Breast epithelium (tissue), 4 donors: Measurements from ENCODE around the gene BICC1. TPM values are rescaled to one million over a fixed set of nuclear protein-coding genes. Genes with fewer than 3 reads are reported as not detected.
"Not testable (repeated sequence)": the region's sequence is repeated elsewhere in the genome, so short reads cannot be mapped to it uniquely, and the experiment has no call there.

Experiments
- DNase-seq, 2 donors: peaks; one replicate each; pipeline ENCODE4 v3.0.0-alpha.2; 2019; ENCODE audit warnings: low spot score in 2 of 2
- H3K27ac ChIP-seq, 2 donors: fragments of 200-600 bp; sonication (generic) in 1 of 2; one replicate each; pipeline ENCODE4 v1.5.1; 2016 to 2019; ENCODE audit warnings: mild to moderate bottlenecking in 1 of 2
- H3K27me3 ChIP-seq, 2 donors: fragments of 200-600 bp; sonication (generic) in 1 of 2; one replicate each; pipeline versions ENCODE4 v1.5.1 to v1.6.0; 2017 to 2019; ENCODE audit warnings: control low read depth in 1 of 2, mild to moderate bottlenecking in 1 of 2
- H3K36me3 ChIP-seq: fragments of 200-600 bp; one replicate; pipeline ENCODE4 v1.5.1; 2019
- H3K4me1 ChIP-seq, 2 donors: fragments of 200-600 bp; sonication (generic); one replicate each; pipeline ENCODE4 v1.5.1; 2016 to 2019; ENCODE audit warnings: control low read depth in 1 of 2
- H3K4me3 ChIP-seq, 3 donors: fragments of 200-600 bp; sonication (generic); 1 replicate in 2 of 3; 2 replicates in 1 of 3; pipeline ENCODE4 v1.5.1; 2016 to 2019; ENCODE audit warnings: mild to moderate bottlenecking in 3 of 3, moderate library complexity in 2 of 3
- H3K9me3 ChIP-seq, 2 donors: fragments of 200-600 bp; sonication (generic) in 1 of 2; one replicate each; pipeline ENCODE4 v1.5.1; 2016 to 2019; ENCODE audit warnings: control low read depth in 1 of 2
- POLR2A ChIP-seq: fragments of 450-650 bp; IDR thresholded peaks from one replicate; pipeline ENCODE4 v1.6.1; 2016; ENCODE audit warnings: antibody characterized with exemption, mild to moderate bottlenecking, moderate library complexity
- POLR2AphosphoS5 ChIP-seq, 3 donors: sonication (generic); formaldehyde crosslinking; IDR thresholded peaks; one replicate each; pipeline ENCODE4 v1.6.1; 2017; ENCODE audit warnings: antibody characterized with exemption in 3 of 3
- intact Hi-C: fragments of 100-400 bp; cut with DNase I; formaldehyde crosslinking; loops from one replicate; pipeline ENCODE4 v1.15.1; 2023; ENCODE audit warnings: low total_unique reads
- total RNA-seq, 3 donors: library from RNA; depleted of rRNA; stranded (reverse); fragments of >200 nt; gene quantifications; one replicate each; pipeline ENCODE4 v1.1.0, GENCODE V29; 2016
- TF ChIP-seq, protein P1 (sequence below), 3 donors: fragments of 450-650 bp; IDR thresholded peaks; one replicate each; pipeline ENCODE4 v1.5.1; 2016 to 2017; ENCODE audit warnings: antibody characterized with exemption in 3 of 3, mild to moderate bottlenecking in 3 of 3, moderate library complexity in 3 of 3

BICC1 gene
- total RNA-seq, 3 donors from 2014 or later: 24.3 to 35.5 (median 26.2) TPM

DNA sequence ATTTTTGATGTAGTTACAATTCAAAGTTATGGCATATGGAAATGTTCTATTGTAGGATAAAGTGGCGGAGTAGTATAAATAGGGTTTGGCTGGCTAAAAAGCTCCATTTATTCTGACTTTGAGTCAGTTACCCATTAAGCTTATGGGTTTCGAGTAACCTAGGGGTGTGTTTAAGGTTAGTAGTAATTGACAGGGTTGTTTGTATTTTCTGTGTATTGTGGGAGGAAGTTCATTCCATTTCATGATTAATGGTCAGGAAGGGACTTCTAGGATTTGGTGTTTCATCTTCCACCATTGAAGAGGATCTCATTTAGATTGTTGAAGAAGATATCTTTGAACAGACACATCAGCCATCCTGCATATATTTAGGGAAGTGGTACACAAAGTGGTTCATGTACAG is 75.0 kb downstream of the BICC1 start:
- intact Hi-C loops: no loop called here
- TF ChIP-seq POLR2AphosphoS5 (IDR thresholded peaks at IDR 0.05) (no peak), POLR2A (no peak)
- TF ChIP-seq, protein P1, sequence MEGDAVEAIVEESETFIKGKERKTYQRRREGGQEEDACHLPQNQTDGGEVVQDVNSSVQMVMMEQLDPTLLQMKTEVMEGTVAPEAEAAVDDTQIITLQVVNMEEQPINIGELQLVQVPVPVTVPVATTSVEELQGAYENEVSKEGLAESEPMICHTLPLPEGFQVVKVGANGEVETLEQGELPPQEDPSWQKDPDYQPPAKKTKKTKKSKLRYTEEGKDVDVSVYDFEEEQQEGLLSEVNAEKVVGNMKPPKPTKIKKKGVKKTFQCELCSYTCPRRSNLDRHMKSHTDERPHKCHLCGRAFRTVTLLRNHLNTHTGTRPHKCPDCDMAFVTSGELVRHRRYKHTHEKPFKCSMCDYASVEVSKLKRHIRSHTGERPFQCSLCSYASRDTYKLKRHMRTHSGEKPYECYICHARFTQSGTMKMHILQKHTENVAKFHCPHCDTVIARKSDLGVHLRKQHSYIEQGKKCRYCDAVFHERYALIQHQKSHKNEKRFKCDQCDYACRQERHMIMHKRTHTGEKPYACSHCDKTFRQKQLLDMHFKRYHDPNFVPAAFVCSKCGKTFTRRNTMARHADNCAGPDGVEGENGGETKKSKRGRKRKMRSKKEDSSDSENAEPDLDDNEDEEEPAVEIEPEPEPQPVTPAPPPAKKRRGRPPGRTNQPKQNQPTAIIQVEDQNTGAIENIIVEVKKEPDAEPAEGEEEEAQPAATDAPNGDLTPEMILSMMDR (IDR thresholded peaks at IDR 0.05): no peak
- H3K27ac ChIP-seq: no peak overlapping the region

DNA sequence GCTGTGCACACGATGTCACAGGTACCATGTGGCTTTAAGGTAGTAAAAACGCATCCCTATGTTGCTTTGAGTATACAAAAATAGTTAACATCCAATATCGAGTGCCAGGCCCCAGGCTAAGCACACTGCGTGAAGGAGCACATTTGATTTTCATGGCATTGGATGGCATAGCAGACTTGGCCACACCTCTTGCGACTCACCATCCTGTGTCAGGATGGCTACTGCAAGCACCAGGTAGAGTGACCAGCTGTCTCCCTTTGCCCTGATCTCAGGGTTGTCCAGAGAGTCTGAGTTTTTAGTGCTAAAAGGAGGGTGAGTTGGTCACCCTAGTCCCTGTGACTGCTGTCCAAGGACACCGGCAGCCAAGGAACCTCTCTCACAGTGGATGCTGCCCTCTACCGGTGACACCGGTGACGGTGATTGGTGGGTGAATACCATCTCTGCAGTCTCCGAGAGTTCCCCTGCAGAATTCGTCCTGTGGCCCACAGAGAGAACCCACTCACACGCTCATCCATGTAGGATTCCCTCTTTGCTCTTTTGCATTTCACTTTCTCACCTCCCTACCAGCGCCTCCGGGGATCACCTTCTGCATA is 76.1 kb downstream of the BICC1 start:
- intact Hi-C loops: no loop called here
- no peaks in the 10 kb centered on the region for H3K36me3 ChIP-seq
- H3K27me3 ChIP-seq: no peaks in the 10 kb centered on the region
- H3K4me1 ChIP-seq: peaks cover 0 to 6% of the 10 kb centered on the region in 2 donors
- H3K4me3 ChIP-seq: no peak overlapping the region
- TF ChIP-seq, protein P1 (IDR thresholded peaks at IDR 0.05): no peak
- TF ChIP-seq POLR2A (no peak), POLR2AphosphoS5 (IDR thresholded peaks at IDR 0.05) (no peak)
- H3K9me3 ChIP-seq: no peaks in the 10 kb centered on the region
- H3K27ac ChIP-seq: no peak overlapping the region
- no peak for DNase-seq

More for the DNA sequence above, 75.0 kb downstream of the BICC1 start:
- Histone ChIP-seq H3K27me3 (no peaks in the 10 kb centered on the region), H3K36me3 (no peaks in the 10 kb centered on the region), H3K9me3 (peaks cover 0 to 2% of the 10 kb centered on the region in 2 donors), H3K4me1 (peaks cover 0 to 6% of the 10 kb centered on the region in 2 donors), H3K4me3 (no peak overlapping the region)
- no peak for DNase-seq

DNA sequence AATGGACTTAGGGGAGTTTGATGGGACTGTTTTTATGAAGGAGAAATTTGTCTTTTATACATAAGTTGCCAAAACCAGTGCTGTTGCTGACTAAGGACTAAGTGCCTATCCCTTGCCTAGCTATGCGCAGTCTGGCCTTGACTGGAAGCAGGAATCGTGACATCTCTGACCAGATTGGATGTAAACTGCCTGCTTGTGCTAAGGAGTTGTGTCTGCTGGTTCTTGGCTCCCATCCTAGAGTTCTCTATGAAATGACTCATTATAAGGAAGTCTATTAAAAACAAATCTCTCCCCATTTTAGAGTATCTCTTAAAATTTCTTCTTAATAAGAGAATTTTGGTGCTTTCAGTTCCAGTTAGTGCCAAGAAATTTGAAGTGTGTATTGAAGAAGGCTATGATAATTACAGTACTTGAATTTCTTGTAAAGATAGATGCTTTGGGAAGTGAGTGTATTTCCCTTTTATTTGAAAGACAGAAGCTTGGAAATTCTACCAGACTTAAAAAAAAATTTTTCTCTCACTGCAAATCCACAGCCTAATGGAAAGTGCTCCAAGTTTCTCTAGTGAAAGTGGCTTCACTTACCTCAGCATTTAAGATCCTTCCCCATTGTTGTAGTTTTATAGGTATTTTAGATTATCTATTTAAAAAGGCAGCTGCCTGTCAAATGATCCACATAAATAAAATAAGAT is 77.6 kb downstream of the BICC1 start:
- TF ChIP-seq POLR2AphosphoS5 (IDR thresholded peaks at IDR 0.05) (no peak), POLR2A (no peak)
- TF ChIP-seq, protein P1 (IDR thresholded peaks at IDR 0.05): no peak
- no peaks in the 10 kb centered on the region for H3K27me3 ChIP-seq
- H3K36me3 ChIP-seq: no peaks in the 10 kb centered on the region
- H3K9me3 ChIP-seq: no peaks in the 10 kb centered on the region
- DNase-seq: no peak
- intact Hi-C loops: no loop called here
- H3K4me3 ChIP-seq: no peak overlapping the region
- peak overlapping the region in 1 of 2 donors; percentile 11 for H3K27ac ChIP-seq
- H3K4me1 ChIP-seq: peaks cover 0 to 6% of the 10 kb centered on the region in 2 donors

DNA sequence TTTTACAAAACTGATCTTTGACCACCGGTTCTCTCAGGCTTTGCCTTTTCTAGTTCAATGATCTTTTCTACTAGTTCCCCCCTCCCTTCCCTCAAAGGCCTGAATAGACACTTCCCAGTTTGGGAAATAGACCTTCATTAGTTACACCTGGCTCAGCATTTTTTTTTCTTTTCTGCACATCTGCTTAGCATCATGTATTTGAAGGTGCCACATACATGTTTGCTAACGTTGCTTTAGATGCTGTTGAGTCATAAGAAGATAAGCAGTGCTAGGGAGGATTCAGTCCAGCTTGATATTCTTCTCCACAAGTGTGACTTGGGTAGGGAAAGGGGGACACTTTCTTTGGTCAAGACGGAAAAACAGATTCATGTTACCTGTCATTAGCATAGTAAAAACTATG is 78.3 kb downstream of the BICC1 start:
- Histone ChIP-seq H3K36me3 (no peaks in the 10 kb centered on the region), H3K27ac (no peak overlapping the region), H3K9me3 (no peaks in the 10 kb centered on the region), H3K27me3 (no peaks in the 10 kb centered on the region), H3K4me3 (no peak overlapping the region), H3K4me1 (peaks cover 0 to 6% of the 10 kb centered on the region in 2 donors)
- TF ChIP-seq, protein P1 (IDR thresholded peaks at IDR 0.05): no peak
- TF ChIP-seq POLR2AphosphoS5 (IDR thresholded peaks at IDR 0.05) (no peak), POLR2A (no peak)
- DNase-seq: no peak
- intact Hi-C loops: no loop called here

DNA sequence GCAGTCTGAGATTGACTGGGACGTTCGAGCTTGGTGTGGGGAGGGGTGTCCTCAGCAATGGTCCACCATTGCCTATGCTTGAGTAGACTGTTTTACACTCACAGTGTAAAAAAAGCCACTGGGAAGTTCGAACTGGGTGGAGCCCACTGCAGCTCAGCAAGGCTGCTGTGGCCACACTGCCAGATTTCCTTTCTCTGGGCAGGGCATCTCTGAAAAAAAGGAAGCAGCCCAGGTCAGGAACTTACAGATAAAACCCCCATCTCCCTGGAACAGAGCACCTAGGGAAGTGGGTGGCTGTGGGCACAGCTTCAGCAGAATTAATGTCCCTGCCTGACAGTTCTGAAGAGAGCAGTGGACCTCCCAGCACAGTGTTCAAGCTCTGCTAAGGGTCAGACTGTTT is 80.3 kb downstream of the BICC1 start:
- H3K4me3 ChIP-seq: no peak overlapping the region
- H3K9me3 ChIP-seq: peaks cover 5 to 9% of the 10 kb centered on the region in 2 donors
- no peaks in the 10 kb centered on the region for H3K27me3 ChIP-seq
- H3K36me3 ChIP-seq: no peaks in the 10 kb centered on the region
- no peak for DNase-seq
- TF ChIP-seq, protein P1 (IDR thresholded peaks at IDR 0.05): no peak
- TF ChIP-seq POLR2A (no peak), POLR2AphosphoS5 (IDR thresholded peaks at IDR 0.05) (no peak)
- no peak overlapping the region for H3K27ac ChIP-seq
- intact Hi-C loops: no loop called here
- H3K4me1 ChIP-seq: peaks cover 0 to 6% of the 10 kb centered on the region in 2 donors

DNA sequence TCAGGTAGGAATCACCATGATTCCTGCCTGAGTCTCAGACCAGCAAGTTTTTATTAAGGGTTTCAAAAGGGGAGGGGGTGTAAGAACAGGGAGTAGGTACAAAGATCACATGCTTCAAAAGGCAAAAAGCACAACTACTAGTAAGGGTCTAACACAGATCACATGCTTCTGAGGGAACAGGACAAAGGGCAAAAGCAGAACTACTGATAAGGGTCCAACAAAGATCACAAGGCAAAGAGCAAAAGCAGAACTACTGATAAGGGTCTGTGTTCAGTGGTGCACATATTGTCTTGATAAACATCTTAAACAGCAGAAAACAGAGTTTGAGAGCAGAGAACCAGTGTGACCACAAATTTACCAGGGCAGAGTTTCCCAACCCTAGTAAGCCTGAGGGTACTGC is 84.5 kb downstream of the BICC1 start:
- DNase-seq, H3K27me3 ChIP-seq, H3K27ac ChIP-seq, intact Hi-C loops, H3K36me3 ChIP-seq, H3K4me1 ChIP-seq, H3K4me3 ChIP-seq: not testable (repeated sequence)
- H3K9me3 ChIP-seq: peaks cover 5 to 10% of the 10 kb centered on the region in 2 donors
